Measurements from ENCODE around the gene IGSF10.

The IGSF10 gene

GRCh38 chr3:151426341-151426657 is 34.6 kb downstream of the IGSF10 start:
- TF ChIP-seq RAD21 (IDR thresholded peaks at IDR 0.05; ENCODE audit: low read depth) (no peak), TAF1 (IDR thresholded peaks at IDR 0.05; ENCODE audit: low read depth) (no peak), TCF12 (IDR thresholded peaks at IDR 0.05; ENCODE audit: low read depth) (no peak), FOXM1 (IDR thresholded peaks at IDR 0.05; ENCODE audit: borderline replicate concordance, low read depth) (no peak), EP300 (IDR thresholded peaks at IDR 0.05; ENCODE audit: borderline replicate concordance) (no peak), CEBPB (IDR thresholded peaks at IDR 0.05) (no peak), YY1 (IDR thresholded peaks at IDR 0.05; ENCODE audit: low read depth) (no peak), NFIC (IDR thresholded peaks at IDR 0.05) (no peak), EGR1 (IDR thresholded peaks at IDR 0.05) (no peak), TEAD4 (IDR thresholded peaks at IDR 0.05) (no peak), CREB1 (IDR thresholded peaks at IDR 0.05; ENCODE audit: low read depth) (no peak), ZBTB7A (IDR thresholded peaks at IDR 0.05; ENCODE audit: low read depth) (no peak)
- TF ChIP-seq, protein P1, sequence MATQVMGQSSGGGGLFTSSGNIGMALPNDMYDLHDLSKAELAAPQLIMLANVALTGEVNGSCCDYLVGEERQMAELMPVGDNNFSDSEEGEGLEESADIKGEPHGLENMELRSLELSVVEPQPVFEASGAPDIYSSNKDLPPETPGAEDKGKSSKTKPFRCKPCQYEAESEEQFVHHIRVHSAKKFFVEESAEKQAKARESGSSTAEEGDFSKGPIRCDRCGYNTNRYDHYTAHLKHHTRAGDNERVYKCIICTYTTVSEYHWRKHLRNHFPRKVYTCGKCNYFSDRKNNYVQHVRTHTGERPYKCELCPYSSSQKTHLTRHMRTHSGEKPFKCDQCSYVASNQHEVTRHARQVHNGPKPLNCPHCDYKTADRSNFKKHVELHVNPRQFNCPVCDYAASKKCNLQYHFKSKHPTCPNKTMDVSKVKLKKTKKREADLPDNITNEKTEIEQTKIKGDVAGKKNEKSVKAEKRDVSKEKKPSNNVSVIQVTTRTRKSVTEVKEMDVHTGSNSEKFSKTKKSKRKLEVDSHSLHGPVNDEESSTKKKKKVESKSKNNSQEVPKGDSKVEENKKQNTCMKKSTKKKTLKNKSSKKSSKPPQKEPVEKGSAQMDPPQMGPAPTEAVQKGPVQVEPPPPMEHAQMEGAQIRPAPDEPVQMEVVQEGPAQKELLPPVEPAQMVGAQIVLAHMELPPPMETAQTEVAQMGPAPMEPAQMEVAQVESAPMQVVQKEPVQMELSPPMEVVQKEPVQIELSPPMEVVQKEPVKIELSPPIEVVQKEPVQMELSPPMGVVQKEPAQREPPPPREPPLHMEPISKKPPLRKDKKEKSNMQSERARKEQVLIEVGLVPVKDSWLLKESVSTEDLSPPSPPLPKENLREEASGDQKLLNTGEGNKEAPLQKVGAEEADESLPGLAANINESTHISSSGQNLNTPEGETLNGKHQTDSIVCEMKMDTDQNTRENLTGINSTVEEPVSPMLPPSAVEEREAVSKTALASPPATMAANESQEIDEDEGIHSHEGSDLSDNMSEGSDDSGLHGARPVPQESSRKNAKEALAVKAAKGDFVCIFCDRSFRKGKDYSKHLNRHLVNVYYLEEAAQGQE (IDR thresholded peaks at IDR 0.05; ENCODE audit: low read depth), result no peak
- TF ChIP-seq, protein P2, sequence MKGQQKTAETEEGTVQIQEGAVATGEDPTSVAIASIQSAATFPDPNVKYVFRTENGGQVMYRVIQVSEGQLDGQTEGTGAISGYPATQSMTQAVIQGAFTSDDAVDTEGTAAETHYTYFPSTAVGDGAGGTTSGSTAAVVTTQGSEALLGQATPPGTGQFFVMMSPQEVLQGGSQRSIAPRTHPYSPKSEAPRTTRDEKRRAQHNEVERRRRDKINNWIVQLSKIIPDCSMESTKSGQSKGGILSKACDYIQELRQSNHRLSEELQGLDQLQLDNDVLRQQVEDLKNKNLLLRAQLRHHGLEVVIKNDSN (IDR thresholded peaks at IDR 0.05), result no peak
- TF ChIP-seq, protein P3, sequence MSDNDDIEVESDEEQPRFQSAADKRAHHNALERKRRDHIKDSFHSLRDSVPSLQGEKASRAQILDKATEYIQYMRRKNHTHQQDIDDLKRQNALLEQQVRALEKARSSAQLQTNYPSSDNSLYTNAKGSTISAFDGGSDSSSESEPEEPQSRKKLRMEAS (IDR thresholded peaks at IDR 0.05), result no peak

DNA sequence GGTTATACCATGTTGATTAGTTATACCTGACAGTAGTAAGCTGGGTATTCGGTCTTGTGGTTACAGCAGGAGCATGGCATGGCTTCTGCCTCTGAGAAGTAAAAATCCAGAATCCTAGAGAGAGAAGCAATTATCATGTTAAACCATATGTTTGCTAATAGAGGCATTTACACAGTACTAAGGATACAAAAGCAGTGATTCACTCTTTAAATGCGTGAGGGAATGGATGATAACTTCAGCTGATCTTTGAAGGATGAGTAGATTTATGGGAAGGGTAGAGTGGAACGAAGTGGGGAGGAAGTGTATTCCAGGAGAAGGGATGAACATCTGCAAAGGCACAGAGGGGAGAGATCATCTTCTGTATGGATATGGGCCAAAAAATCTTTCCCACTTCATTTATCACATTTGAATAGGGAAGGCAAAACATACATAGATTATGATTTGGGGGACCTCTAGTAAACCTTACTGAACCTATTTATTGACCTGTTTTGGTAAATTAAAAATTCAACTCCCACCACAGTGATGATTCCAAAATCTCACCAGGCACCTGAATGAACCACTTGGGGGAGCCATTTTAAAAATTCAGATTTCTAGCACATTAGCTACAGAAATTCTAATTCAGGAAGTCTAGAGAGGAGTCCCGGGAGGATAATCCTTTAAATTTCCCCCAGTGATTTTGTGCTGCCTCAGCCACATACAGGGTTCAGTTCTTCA is 35.1 kb downstream of the IGSF10 start:
- TF ChIP-seq EP300 (IDR thresholded peaks at IDR 0.05; ENCODE audit: borderline replicate concordance) (no peak), CREB1 (IDR thresholded peaks at IDR 0.05; ENCODE audit: low read depth) (no peak), CEBPB (IDR thresholded peaks at IDR 0.05) (no peak), TAF1 (IDR thresholded peaks at IDR 0.05; ENCODE audit: low read depth) (no peak)

- TF ChIP-seq NFIC (IDR thresholded peaks at IDR 0.05) (no peak), TCF12 (IDR thresholded peaks at IDR 0.05; ENCODE audit: low read depth) (no peak)
Observed at GRCh38 chr3:151423091-151423490, 37.8 kb downstream of the IGSF10 start.

DNA sequence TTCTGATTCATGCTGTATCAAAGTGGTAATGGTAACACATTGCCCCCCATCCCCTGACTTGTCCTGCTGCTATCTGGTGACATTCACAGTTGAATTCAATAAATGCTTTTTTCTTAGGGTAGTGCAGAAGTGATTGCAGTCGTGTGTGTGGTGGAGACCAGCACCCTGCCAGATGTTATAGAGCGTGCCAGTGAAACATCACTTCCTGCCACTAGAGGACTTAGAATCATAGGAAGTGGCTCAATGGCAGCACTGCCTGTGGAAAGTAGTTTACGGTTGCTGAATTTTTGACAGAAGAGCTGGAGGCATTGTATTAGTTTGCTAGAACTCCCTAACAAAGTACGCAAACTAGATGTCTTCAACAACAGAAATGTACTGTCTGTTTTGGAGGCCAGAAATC is 38.9 kb downstream of the IGSF10 start:
- TF ChIP-seq CEBPB (IDR thresholded peaks at IDR 0.05) (no peak), EP300 (IDR thresholded peaks at IDR 0.05; ENCODE audit: borderline replicate concordance) (no peak), ZBTB7A (IDR thresholded peaks at IDR 0.05; ENCODE audit: low read depth) (no peak), TAF1 (IDR thresholded peaks at IDR 0.05; ENCODE audit: low read depth) (no peak), YY1 (IDR thresholded peaks at IDR 0.05; ENCODE audit: low read depth) (no peak), RAD21 (IDR thresholded peaks at IDR 0.05; ENCODE audit: low read depth) (no peak), NFIC (IDR thresholded peaks at IDR 0.05) (no peak), TEAD4 (IDR thresholded peaks at IDR 0.05) (no peak), CREB1 (IDR thresholded peaks at IDR 0.05; ENCODE audit: low read depth) (no peak), TCF12 (IDR thresholded peaks at IDR 0.05; ENCODE audit: low read depth) (no peak), FOXM1 (IDR thresholded peaks at IDR 0.05; ENCODE audit: borderline replicate concordance, low read depth) (no peak), EGR1 (IDR thresholded peaks at IDR 0.05) (no peak)
- TF ChIP-seq, protein P1 (IDR thresholded peaks at IDR 0.05; ENCODE audit: low read depth), result no peak
- TF ChIP-seq, protein P2 (IDR thresholded peaks at IDR 0.05), result no peak
- TF ChIP-seq, protein P3 (IDR thresholded peaks at IDR 0.05), result no peak

DNA sequence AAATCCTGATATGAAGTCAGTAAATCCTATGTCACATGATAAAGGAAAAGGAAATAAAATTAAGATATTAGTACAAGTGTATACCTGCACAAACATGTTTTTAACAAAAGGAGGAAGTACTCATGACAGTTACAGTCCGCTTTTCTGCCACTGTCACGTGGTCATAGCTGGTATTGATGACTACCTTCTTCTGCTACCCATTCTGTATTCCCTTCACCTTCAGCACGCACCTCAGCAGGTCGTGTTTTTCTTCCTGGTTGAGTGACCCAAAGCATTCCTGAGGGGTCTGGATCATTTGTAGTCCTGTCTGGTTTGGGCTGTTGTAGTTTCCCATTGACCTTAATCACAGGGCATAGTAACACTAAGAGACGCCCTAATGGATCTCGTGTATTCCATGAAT is 41.1 kb downstream of the IGSF10 start:
- no peak for TF ChIP-seq EP300 (IDR thresholded peaks at IDR 0.05; ENCODE audit: borderline replicate concordance)
- no peak for TF ChIP-seq CREB1 (IDR thresholded peaks at IDR 0.05; ENCODE audit: low read depth)
- no peak for TF ChIP-seq RAD21 (IDR thresholded peaks at IDR 0.05; ENCODE audit: low read depth)
- no peak for TF ChIP-seq ZBTB7A (IDR thresholded peaks at IDR 0.05; ENCODE audit: low read depth)
- TF ChIP-seq, protein P1 (IDR thresholded peaks at IDR 0.05; ENCODE audit: low read depth), result no peak
- no peak for TF ChIP-seq TEAD4 (IDR thresholded peaks at IDR 0.05)
- TF ChIP-seq, protein P2 (IDR thresholded peaks at IDR 0.05), result no peak
- no peak for TF ChIP-seq TCF12 (IDR thresholded peaks at IDR 0.05; ENCODE audit: low read depth)
- TF ChIP-seq TAF1 (IDR thresholded peaks at IDR 0.05; ENCODE audit: low read depth), result no peak
- no peak for TF ChIP-seq FOXM1 (IDR thresholded peaks at IDR 0.05; ENCODE audit: borderline replicate concordance, low read depth)
- TF ChIP-seq YY1 (IDR thresholded peaks at IDR 0.05; ENCODE audit: low read depth), result no peak
- TF ChIP-seq, protein P3 (IDR thresholded peaks at IDR 0.05), result no peak
- TF ChIP-seq EGR1 (IDR thresholded peaks at IDR 0.05), result no peak
- TF ChIP-seq CEBPB (IDR thresholded peaks at IDR 0.05), result no peak
- TF ChIP-seq NFIC (IDR thresholded peaks at IDR 0.05), result no peak
